Esophagus muscularis mucosa (tissue), 3 donors: ENCODE data around the gene SMG6.

Experiments
- POLR2A ChIP-seq: fragments of 450-650 bp; IDR thresholded peaks from one replicate; pipeline ENCODE4 v1.6.1; 2017; ENCODE audit warnings: antibody characterized with exemption, moderate library complexity, mild to moderate bottlenecking, low read depth
- TF ChIP-seq, protein P1 (sequence below), 3 experiments: fragments of 200-600 bp in 2 of 3; fragments of 450-650 bp in 1 of 3; sonication (generic) in 2 of 3; IDR thresholded peaks; one replicate each; pipeline ENCODE4 v1.5.1; 2017 to 2019; ENCODE audit warnings: antibody characterized with exemption in 3 of 3, mild to moderate bottlenecking in 2 of 3, moderate library complexity in 1 of 3

DNA sequence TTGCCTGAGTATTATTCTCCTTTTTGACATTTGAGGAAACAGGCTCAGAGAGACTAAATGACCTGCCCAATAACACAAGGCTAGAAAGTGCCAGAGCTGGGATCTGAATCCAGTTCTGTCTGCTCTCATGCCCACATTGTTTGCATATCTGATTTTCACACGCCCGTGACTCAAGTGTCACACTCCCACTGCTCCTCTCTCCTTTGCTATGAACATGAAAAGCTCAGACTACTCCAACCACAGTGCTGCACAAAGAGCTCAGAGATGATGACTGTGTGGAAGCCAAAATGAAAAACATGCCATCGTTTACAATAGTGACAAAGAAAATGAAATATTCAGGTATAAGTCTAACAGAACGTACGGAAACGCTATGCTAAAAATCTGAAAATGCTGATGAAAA lies 107.9 kb downstream of the SMG6 start:
- TF ChIP-seq, protein P1, sequence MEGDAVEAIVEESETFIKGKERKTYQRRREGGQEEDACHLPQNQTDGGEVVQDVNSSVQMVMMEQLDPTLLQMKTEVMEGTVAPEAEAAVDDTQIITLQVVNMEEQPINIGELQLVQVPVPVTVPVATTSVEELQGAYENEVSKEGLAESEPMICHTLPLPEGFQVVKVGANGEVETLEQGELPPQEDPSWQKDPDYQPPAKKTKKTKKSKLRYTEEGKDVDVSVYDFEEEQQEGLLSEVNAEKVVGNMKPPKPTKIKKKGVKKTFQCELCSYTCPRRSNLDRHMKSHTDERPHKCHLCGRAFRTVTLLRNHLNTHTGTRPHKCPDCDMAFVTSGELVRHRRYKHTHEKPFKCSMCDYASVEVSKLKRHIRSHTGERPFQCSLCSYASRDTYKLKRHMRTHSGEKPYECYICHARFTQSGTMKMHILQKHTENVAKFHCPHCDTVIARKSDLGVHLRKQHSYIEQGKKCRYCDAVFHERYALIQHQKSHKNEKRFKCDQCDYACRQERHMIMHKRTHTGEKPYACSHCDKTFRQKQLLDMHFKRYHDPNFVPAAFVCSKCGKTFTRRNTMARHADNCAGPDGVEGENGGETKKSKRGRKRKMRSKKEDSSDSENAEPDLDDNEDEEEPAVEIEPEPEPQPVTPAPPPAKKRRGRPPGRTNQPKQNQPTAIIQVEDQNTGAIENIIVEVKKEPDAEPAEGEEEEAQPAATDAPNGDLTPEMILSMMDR (IDR thresholded peaks at IDR 0.05) = no peak
- TF ChIP-seq POLR2A = no peak
